ENCODE measurements around the gene STON1. TPM values are rescaled to one million over a fixed set of nuclear protein-coding genes. Genes with fewer than 3 reads are reported as not detected.

STON1 gene
- polyA plus RNA-seq, 2 of the 4 experiments (the other 2 are of a cell fraction): 0.88 to 1.0 TPM

GRCh38 chr2:48624696-48625095 is 94.7 kb downstream of the STON1 start (continued):
- no peak for TF ChIP-seq ELK1 (IDR thresholded peaks at IDR 0.05; ENCODE audit: low read depth, low read length)
- no peak for TF ChIP-seq ZNF302 (CRISPR knock-in tag; IDR thresholded peaks at IDR 0.05)
- no peak for TF ChIP-seq EHF (CRISPR knock-in tag; IDR thresholded peaks at IDR 0.05)

GRCh38 chr2:48626047-48626446 is 96.1 kb downstream of the STON1 start:
- ATAC-seq (no peak), DNase-seq (ENCODE audit: low read depth in 1 of 2, low spot score in 1 of 2) (no peak), FAIRE-seq (no peak)
- no peaks in the 10 kb centered on the region for H3K4me1 ChIP-seq
- ChIA-PET CTCF (no interaction called here), POLR2A (no interaction called here)
- H3K9me3 ChIP-seq: no peaks in the 10 kb centered on the region
- H3K4me3 ChIP-seq: no peak overlapping the region
- no peak overlapping the region for H3K4me2 ChIP-seq
- H3K27ac ChIP-seq: no peak overlapping the region
- no peak for TF ChIP-seq POLR2A (IDR thresholded peaks at IDR 0.05; ENCODE audit: low read length)
- no peak for TF ChIP-seq CBX8 (IDR thresholded peaks at IDR 0.05)
- no peak for TF ChIP-seq PHF8 (IDR thresholded peaks at IDR 0.05; ENCODE audit: borderline replicate concordance, low read depth)
- TF ChIP-seq HEYL (CRISPR knock-in tag; IDR thresholded peaks at IDR 0.05): no peak
- no peak for TF ChIP-seq TFCP2L1 (CRISPR knock-in tag; IDR thresholded peaks at IDR 0.05)
- no peak for TF ChIP-seq HDAC2 (IDR thresholded peaks at IDR 0.05)
- no peak for TF ChIP-seq GATA3 (IDR thresholded peaks at IDR 0.05; ENCODE audit: borderline replicate concordance)
- no peak for TF ChIP-seq HOXA7 (CRISPR knock-in tag; IDR thresholded peaks at IDR 0.05)

GRCh38 chr2:48633143-48633542 is 103.2 kb downstream of the STON1 start:
- WGBS (ENCODE audit: missing lambda C conversion rate): 50% methylated on average over 5 of the region's 5 CpGs
- Histone ChIP-seq H3K9me3 (no peaks in the 10 kb centered on the region), H3K27ac (no peak overlapping the region), H3K4me1 (no peaks in the 10 kb centered on the region), H3K4me2 (no peak overlapping the region), H3K4me3 (no peak overlapping the region)
- ChIA-PET POLR2A (no interaction called here), CTCF (interaction anchor here (1.3 kb wide), 1 partner anchor 10 kb away, joined by 7 read pairs; no protein-coding TSS in a partner anchor)
- no peak for DNase-seq (ENCODE audit: low read depth in 1 of 2, low spot score in 1 of 2)
- no peak for FAIRE-seq
- ATAC-seq: no peak
- TF ChIP-seq MAFK (IDR thresholded peaks at IDR 0.05; ENCODE audit: partially characterized antibody) (no peak), TFCP2L1 (CRISPR knock-in tag; IDR thresholded peaks at IDR 0.05) (no peak), HOXB13 (CRISPR knock-in tag; IDR thresholded peaks at IDR 0.05; ENCODE audit: low read depth) (no peak), EHMT2 (IDR thresholded peaks at IDR 0.05; ENCODE audit: low read depth) (no peak), ATOH8 (CRISPR knock-in tag; IDR thresholded peaks at IDR 0.05; ENCODE audit: low read depth) (no peak), CEBPB (IDR thresholded peaks at IDR 0.05) (no peak), TP53 (CRISPR knock-in tag; IDR thresholded peaks at IDR 0.05) (no peak), PHF8 (IDR thresholded peaks at IDR 0.05; ENCODE audit: borderline replicate concordance, low read depth) (no peak), CHD4 (IDR thresholded peaks at IDR 0.05; ENCODE audit: borderline replicate concordance) (no peak), ZC3H11A (IDR thresholded peaks at IDR 0.05) (no peak), NFE2L2 (conservative IDR thresholded peaks at IDR 0.05; ENCODE audit: low read length) (no peak), HMGXB4 (CRISPR knock-in tag; IDR thresholded peaks at IDR 0.05; ENCODE audit: borderline replicate concordance) (no peak), FOXS1 (CRISPR knock-in tag; IDR thresholded peaks at IDR 0.05) (no peak), JUN (IDR thresholded peaks at IDR 0.05) (no peak), RFX5 (IDR thresholded peaks at IDR 0.05) (no peak), CHD2 (IDR thresholded peaks at IDR 0.05; ENCODE audit: low read length, partially characterized antibody) (no peak), JUNB (IDR thresholded peaks at IDR 0.05) (no peak), KDM1A (IDR thresholded peaks at IDR 0.05; ENCODE audit: low read depth) (no peak)
